Pancreas (tissue), 10 donors: ENCODE results near the gene COPS6. TPM values are rescaled to one million over a fixed set of nuclear protein-coding genes. Genes with fewer than 3 reads are reported as not detected.

Experiments
- ATAC-seq, 4 donors: fragments of 200-7000 bp; cut with Tn5 transposase; one replicate each; pipeline versions ENCODE4 v1.8.0 to v1.9.1; 2020; ENCODE audit warnings: mild to moderate bottlenecking in 4 of 4, moderate library complexity in 4 of 4
- DNase-seq, 6 donors: peaks; one replicate each; pipeline ENCODE4 v3.0.0-alpha.2; 2020
- FAIRE-seq: peaks from 2 replicates; lab custom pipeline; 2012; peaks lifted over from hg19 to GRCh38; lab: Jason Lieb, UNC
- H3K27ac ChIP-seq, 4 donors: fragments of 200-600 bp; sonication (generic); 1 replicate in 3 of 4; 2 replicates in 1 of 4; pipeline versions ENCODE4 v1.5.0 to v1.8.0; 2020
- H3K27me3 ChIP-seq, 4 donors: fragments of 200-600 bp; one replicate each; pipeline ENCODE4 v1.8.0; 2021
- H3K36me3 ChIP-seq, 3 donors: fragments of 200-600 bp; sonication (generic) in 1 of 3; one replicate each; pipeline versions ENCODE4 v1.5.0 to v1.8.0; 2020 to 2021
- H3K4me1 ChIP-seq, 3 donors: fragments of 200-600 bp; one replicate each; pipeline ENCODE4 v1.8.0; 2021
- H3K4me3 ChIP-seq, 4 donors: fragments of 200-600 bp; sonication (generic) in 2 of 4; one replicate each; pipeline versions ENCODE4 v1.5.0 to v1.8.0; 2020 to 2021
- H3K9me3 ChIP-seq, 4 donors: fragments of 200-600 bp; one replicate each; pipeline ENCODE4 v1.8.0; 2021
- CTCF ChIP-seq, 4 donors: fragments of 200-600 bp; sonication (generic) in 3 of 4; IDR thresholded peaks; one replicate each; pipeline versions ENCODE4 v1.5.0 to v1.8.0; 2021; ENCODE audit warnings: antibody characterized with exemption in 4 of 4
- WGBS, 2 donors: extraction: QIAGEN DNeasy Blood & Tissue Kit; methylation state at CpG; one replicate each; pipeline ENCODE4 v1.1.7; 2013; 5-methylcytosine and 5-hydroxymethylcytosine counted together
- intact Hi-C, 3 donors: fragments of 100-400 bp; cut with DNase I; formaldehyde crosslinking; loops; one replicate each; pipeline versions ENCODE4 v1.11.1 to v1.14.2; 2022
- polyA plus RNA-seq, 2 donors: library from polyadenylated mRNA; stranded (reverse); fragments of 200-250 nt; gene quantifications; one replicate each; pipeline ENCODE4 v1.2.3, GENCODE V29; 2013
- total RNA-seq, 6 donors: library from RNA; stranded (reverse); fragmentation: NEBNext Ultra II Directional in 4 of 6; extraction: Animal tissue kit (Norgen Biotek cat#: 25700) in 4 of 6; gene quantifications; one replicate each; pipeline versions ENCODE4 v1.2.1 to v1.2.4, GENCODE V29; 2021 to 2023
- donor health status: healthy with polysubstance abuse.
- donor health status: DM: no; HTN: no; CAD: no; lungs with moderate emphysema.
- donor health status: DM: no; HTN: no; CAD: no.
- donor health status: control.
- donor health status: control.
- donor health status: Bipolar disorder and iron deficiency.
- donor health status: DM: yes; HTN: yes; CAD: no.
- donor health status: DM: no; HTN: no; CAD: no.
- donor health status: DM: no; HTN: no; CAD: no.
- donor health status: DM: yes; HTN: yes; CAD: no.

Gene COPS6
- total and polyA plus RNA-seq, 8 donors: 34.6 to 82.0 (median 40.5) TPM

- Histone ChIP-seq H3K4me3 (peak within 1 kb of the TSS; percentile 34 to 91 (median 80)), H3K36me3 (peaks cover 4 to 33% (median 20%) of the 10 kb centered on the region in 3 donors), H3K27ac (peak within 1 kb of the TSS; percentile 78 to 91 (median 88)), H3K4me1 (peaks cover 0 to 16% (median 4%) of the 10 kb centered on the region in 3 donors), H3K27me3 (no peaks in the 10 kb centered on the region), H3K9me3 (no peaks in the 10 kb centered on the region)
- intact Hi-C loops: no loop called here
- peak; percentile 97 to 99 (median 99) for DNase-seq
- no peak for TF ChIP-seq CTCF (IDR thresholded peaks at IDR 0.05)
- FAIRE-seq: no peak
- ATAC-seq: peak; percentile 90 to 96 (median 91)
- 0% methylated on average over 71 to 80 of the region's 80 CpGs for WGBS, 2 donors
Measured at GRCh38 chr7:100101016-100101862, 12.5 kb downstream of the COPS6 start, which contains the start of the genes AP4M1 and MCM7. AP4M1 (plus strand) TSS chr7:100101643; CDS start chr7:100101715, 72 bp downstream. MCM7 (minus strand) TSS chr7:100101397; CDS start chr7:100101294, 103 bp downstream.

- H3K27ac ChIP-seq: no peak overlapping the region
- ATAC-seq (no peak), DNase-seq (no peak), FAIRE-seq (no peak)
- no peak overlapping the region for H3K4me3 ChIP-seq
- no peaks in the 10 kb centered on the region for H3K9me3 ChIP-seq
- intact Hi-C loops: no loop called here
- TF ChIP-seq CTCF (IDR thresholded peaks at IDR 0.05): no peak
- peaks cover 0 to 16% (median 4%) of the 10 kb centered on the region in 3 donors for H3K4me1 ChIP-seq
- H3K36me3 ChIP-seq: peaks cover 0 to 19% (median under 1%) of the 10 kb centered on the region in 3 donors
- WGBS, 2 donors: 89 to 92% methylated on average over 17 of the region's 17 CpGs
- H3K27me3 ChIP-seq: no peaks in the 10 kb centered on the region
Measured at GRCh38 chr7:100102950-100103840, 14.4 kb downstream of the COPS6 start.

GRCh38 chr7:100105534-100105933, 16.8 kb downstream of the COPS6 start:
- 93 to 95% methylated on average over 4 of the region's 4 CpGs for WGBS, 2 donors
- no peak for ATAC-seq

GRCh38 chr7:100106633-100107032, 17.9 kb downstream of the COPS6 start:
- TF ChIP-seq CTCF (IDR thresholded peaks at IDR 0.05): no peak
- FAIRE-seq (no peak), DNase-seq (no peak), ATAC-seq (no peak)
- H3K4me1 ChIP-seq: peaks cover 0 to 7% (median 0%) of the 10 kb centered on the region in 3 donors
- no peak overlapping the region for H3K27ac ChIP-seq
- no peaks in the 10 kb centered on the region for H3K9me3 ChIP-seq
- peaks cover 0 to 16% (median 0%) of the 10 kb centered on the region in 3 donors for H3K36me3 ChIP-seq
- H3K27me3 ChIP-seq: no peaks in the 10 kb centered on the region
- WGBS, 2 donors: 77 to 81% methylated on average over 17 of the region's 17 CpGs
- no peak overlapping the region for H3K4me3 ChIP-seq
- intact Hi-C loops: no loop called here

More at GRCh38 chr7:100105534-100105933, 16.8 kb downstream of the COPS6 start:
- Histone ChIP-seq H3K4me1 (peaks cover 0 to 7% (median 0%) of the 10 kb centered on the region in 3 donors), H3K36me3 (peaks cover 0 to 12% (median 0%) of the 10 kb centered on the region in 3 donors), H3K27me3 (no peaks in the 10 kb centered on the region), H3K27ac (no peak overlapping the region), H3K4me3 (no peak overlapping the region), H3K9me3 (no peaks in the 10 kb centered on the region)
- intact Hi-C loops: no loop called here
- DNase-seq: no peak
- FAIRE-seq: no peak
- no peak for TF ChIP-seq CTCF (IDR thresholded peaks at IDR 0.05)
